CD14-positive monocyte (primary cell): ENCODE data around the gene NDST1. TPM values are rescaled to one million over a fixed set of nuclear protein-coding genes. Genes with fewer than 3 reads are reported as not detected.

Experiments
- DNase-seq, 3 donors: peaks; one replicate each; pipeline ENCODE4 v3.0.0-alpha.2; 2011 to 2022
- H2AFZ ChIP-seq: 2 replicates; pipeline ENCODE4 v1.6.0; 2012; ENCODE audit warnings: mild to moderate bottlenecking, low read depth, low read length, inconsistent platforms; ENCODE audit not compliant: insufficient read depth, poor library complexity, severe bottlenecking
- H3K27ac ChIP-seq, 2 donors: 1 replicate in 1 of 2; 2 replicates in 1 of 2; pipeline ENCODE4 v1.5.1; 2012 to 2013; ENCODE audit warnings: low read length in 2 of 2, control low read depth in 1 of 2, inconsistent platforms in 1 of 2, low read depth in 1 of 2, mild to moderate bottlenecking in 1 of 2
- H3K27me3 ChIP-seq, 2 donors: one replicate each; pipeline versions ENCODE4 v1.6.0 to v1.6.1; 2011 to 2013; ENCODE audit warnings: low read length in 2 of 2; ENCODE audit not compliant: control insufficient read depth in 2 of 2, insufficient read depth in 2 of 2
- H3K36me3 ChIP-seq, 2 donors: replicated peaks in 1 of 2; 1 replicate in 1 of 2; 2 replicates in 1 of 2; pipeline versions ENCODE4 v1.5.1 to v1.6.1; 2012 to 2013; ENCODE audit warnings: low read length in 2 of 2, control low read depth in 1 of 2, inconsistent platforms in 1 of 2, mild to moderate bottlenecking in 1 of 2; ENCODE audit not compliant: insufficient read depth in 2 of 2, control insufficient read depth in 1 of 2
- H3K4me1 ChIP-seq, 2 donors: 1 replicate in 1 of 2; 2 replicates in 1 of 2; pipeline versions ENCODE4 v1.5.1 to v1.6.1; 2012 to 2013; ENCODE audit warnings: low read length in 2 of 2, control low read depth in 1 of 2, inconsistent platforms in 1 of 2, mild to moderate bottlenecking in 1 of 2, moderate library complexity in 1 of 2; ENCODE audit not compliant: insufficient read depth in 2 of 2, control insufficient read depth in 1 of 2
- H3K4me2 ChIP-seq: replicated peaks from 2 replicates; pipeline ENCODE3; 2012; ENCODE audit warnings: low read length, moderate library complexity, mild to moderate bottlenecking; ENCODE audit not compliant: poor library complexity, severe bottlenecking; ENCODE audit errors: extremely low read depth
- H3K4me3 ChIP-seq, 3 experiments: fragments of 200-600 bp in 1 of 3; sonication (generic) in 1 of 3; replicated peaks in 1 of 3; 1 replicate in 2 of 3; 2 replicates in 1 of 3; pipeline ENCODE4 v1.5.1; 2011 to 2013; ENCODE audit warnings: low read length in 3 of 3, mild to moderate bottlenecking in 3 of 3, control low read depth in 2 of 3, low read depth in 2 of 3, inconsistent platforms in 1 of 3, moderate library complexity in 1 of 3
- H3K79me2 ChIP-seq: 2 replicates; pipeline ENCODE4 v1.6.0; 2012; ENCODE audit warnings: mild to moderate bottlenecking, control low read depth, inconsistent platforms, low read length, moderate library complexity; ENCODE audit not compliant: insufficient read depth
- H3K9ac ChIP-seq: 2 replicates; pipeline ENCODE4 v1.6.0; 2017; ENCODE audit warnings: low read length, mild to moderate bottlenecking; ENCODE audit not compliant: insufficient read depth, poor library complexity, severe bottlenecking
- H3K9me3 ChIP-seq, 2 donors: replicated peaks in 1 of 2; 1 replicate in 1 of 2; 2 replicates in 1 of 2; pipeline versions ENCODE4 v1.5.1 to v1.6.1; 2012 to 2013; ENCODE audit warnings: low read length in 2 of 2, control low read depth in 1 of 2; ENCODE audit not compliant: control insufficient read depth in 1 of 2, insufficient read depth in 1 of 2
- H4K20me1 ChIP-seq: 2 replicates; pipeline ENCODE4 v1.6.0; 2012; ENCODE audit warnings: mild to moderate bottlenecking, low read length, control low read depth, moderate library complexity; ENCODE audit not compliant: insufficient read depth
- H3K27ac Mint-ChIP-seq, 7 donors: one replicate each; pipeline ENCODE4 v1.8.0; 2020; ENCODE audit warnings: mild to moderate bottlenecking in 7 of 7, mixed read lengths in 7 of 7, moderate library complexity in 6 of 7, inconsistent platforms in 2 of 7
- H3K27me3 Mint-ChIP-seq, 3 donors: one replicate each; pipeline ENCODE4 v1.8.0; 2021 to 2022; ENCODE audit warnings: low read depth in 3 of 3, mild to moderate bottlenecking in 3 of 3, mixed read lengths in 3 of 3, moderate library complexity in 3 of 3, inconsistent platforms in 1 of 3
- H3K36me3 Mint-ChIP-seq, 2 donors: one replicate each; pipeline ENCODE4 v1.8.0; 2020; ENCODE audit warnings: mixed read lengths in 2 of 2, inconsistent platforms in 1 of 2, mild to moderate bottlenecking in 1 of 2
- H3K4me1 Mint-ChIP-seq: one replicate; pipeline ENCODE4 v1.8.0; 2020; ENCODE audit warnings: mild to moderate bottlenecking, mixed read lengths
- H3K4me3 Mint-ChIP-seq, 2 donors: one replicate each; pipeline ENCODE4 v1.8.0; 2020; ENCODE audit warnings: mild to moderate bottlenecking in 2 of 2, mixed read lengths in 2 of 2, moderate library complexity in 1 of 2
- H3K9me3 Mint-ChIP-seq, 7 donors: one replicate each; pipeline ENCODE4 v1.8.0; 2020 to 2022; ENCODE audit warnings: mixed read lengths in 7 of 7, mild to moderate bottlenecking in 6 of 7, moderate library complexity in 6 of 7, inconsistent platforms in 2 of 7
- WGBS: methylation state at CpG from one replicate; pipeline ENCODE4 v1.1.5; 2013; ENCODE audit warnings: missing lambda C conversion rate; ENCODE audit not compliant: insufficient coverage; 5-methylcytosine and 5-hydroxymethylcytosine counted together
- intact Hi-C, 2 donors: fragments of 100-400 bp; cut with micrococcal nuclease; formaldehyde crosslinking; loops; one replicate each; pipeline versions ENCODE4 v1.15.0 to v1.15.1; 2023
- polyA plus RNA-seq, 3 donors: library from polyadenylated mRNA; depleted of rRNA in 1 of 3; unstranded in 2 of 3; stranded (reverse) in 1 of 3; fragments of 300-500 nt in 2 of 3; fragments of >200 nt in 1 of 3; fragmentation: Illumina TruSeq in 2 of 3; gene quantifications; 1 replicate in 2 of 3; 2 replicates in 1 of 3; pipeline ENCODE4 v1.2.3, GENCODE V29; 2012 to 2021
- TF ChIP-seq, protein P1 (sequence below): fragments of 200-600 bp; IDR thresholded peaks from one replicate; pipeline ENCODE4 v1.8.0; 2022; ENCODE audit warnings: antibody characterized with exemption, mild to moderate bottlenecking

Gene NDST1
- polyA plus RNA-seq, 3 donors = 7.0 to 18.9 (median 7.5) TPM

DNA sequence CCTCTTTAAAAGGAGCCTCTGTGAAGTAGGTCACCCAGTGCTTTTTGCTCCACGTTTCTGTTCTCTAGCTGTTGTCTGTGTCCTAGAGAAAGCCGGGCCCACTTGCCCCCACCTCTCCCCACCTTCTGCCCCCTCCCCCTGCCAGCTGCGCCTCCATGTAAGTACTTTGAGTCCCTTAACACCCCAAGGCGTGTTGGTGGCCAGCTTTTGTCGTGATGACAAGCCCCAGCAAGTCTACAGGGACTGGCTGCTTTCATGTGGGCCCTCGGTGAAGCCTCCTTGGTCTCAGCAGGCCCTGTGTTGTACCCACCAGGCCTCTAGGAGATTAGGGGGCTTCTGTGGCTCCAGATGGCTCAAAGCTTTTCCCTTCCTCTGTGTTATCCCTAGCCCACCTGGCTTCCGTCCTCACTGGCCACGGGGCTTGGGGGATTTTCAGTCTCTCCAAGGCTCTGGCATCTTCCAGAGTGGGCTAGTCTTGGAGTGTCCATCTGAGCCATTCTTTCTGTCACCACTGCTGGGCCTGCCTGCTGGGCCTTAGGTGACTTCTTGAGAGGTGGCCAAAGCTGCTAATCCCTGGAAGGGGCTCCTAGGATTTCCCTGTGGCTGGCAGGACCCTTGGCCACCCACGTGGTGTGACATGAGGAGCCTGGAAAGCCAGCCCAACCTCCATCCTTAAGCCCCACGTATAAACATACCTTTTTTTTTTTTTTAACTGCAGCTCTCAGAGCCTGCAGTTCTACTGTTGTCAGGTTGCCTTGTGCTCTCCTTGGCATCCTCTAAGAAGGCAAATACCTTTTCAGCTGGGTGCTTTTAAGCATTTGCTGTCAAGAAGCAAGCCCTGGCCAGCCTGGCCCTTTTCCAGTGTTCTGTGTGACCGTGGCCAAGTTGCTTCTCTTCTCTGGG is 1.1 kb upstream of the NDST1 start:
- peaks cover 100% of the 10 kb centered on the region for H4K20me1 ChIP-seq

DNA sequence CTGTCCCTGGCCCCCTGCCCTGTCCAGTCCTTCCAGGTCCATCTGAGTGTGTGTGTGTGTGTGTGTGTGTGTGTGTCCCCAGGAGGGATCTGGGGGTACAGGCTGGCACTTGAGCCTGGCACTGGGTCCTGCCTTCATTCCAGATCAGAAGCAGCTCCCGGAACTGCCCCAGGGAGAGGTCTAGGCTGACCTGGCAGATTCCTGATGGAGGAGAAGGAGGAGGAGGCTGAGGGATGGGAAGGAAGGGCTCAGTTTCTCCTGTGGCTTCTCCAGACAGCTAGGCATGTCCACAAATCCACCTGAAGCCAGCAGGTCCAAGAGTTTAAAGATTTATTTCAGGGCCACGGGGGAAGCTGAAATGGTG is 328 bp downstream of the NDST1 start:
- H3K27ac Mint-ChIP-seq = peak overlapping the region; percentile 13 to 86 (median 61)
- peak overlapping the region in 1 of 2 donors; percentile 15 for H3K27ac ChIP-seq
- peaks cover 100% of the 10 kb centered on the region for H4K20me1 ChIP-seq
- TF ChIP-seq, protein P1, sequence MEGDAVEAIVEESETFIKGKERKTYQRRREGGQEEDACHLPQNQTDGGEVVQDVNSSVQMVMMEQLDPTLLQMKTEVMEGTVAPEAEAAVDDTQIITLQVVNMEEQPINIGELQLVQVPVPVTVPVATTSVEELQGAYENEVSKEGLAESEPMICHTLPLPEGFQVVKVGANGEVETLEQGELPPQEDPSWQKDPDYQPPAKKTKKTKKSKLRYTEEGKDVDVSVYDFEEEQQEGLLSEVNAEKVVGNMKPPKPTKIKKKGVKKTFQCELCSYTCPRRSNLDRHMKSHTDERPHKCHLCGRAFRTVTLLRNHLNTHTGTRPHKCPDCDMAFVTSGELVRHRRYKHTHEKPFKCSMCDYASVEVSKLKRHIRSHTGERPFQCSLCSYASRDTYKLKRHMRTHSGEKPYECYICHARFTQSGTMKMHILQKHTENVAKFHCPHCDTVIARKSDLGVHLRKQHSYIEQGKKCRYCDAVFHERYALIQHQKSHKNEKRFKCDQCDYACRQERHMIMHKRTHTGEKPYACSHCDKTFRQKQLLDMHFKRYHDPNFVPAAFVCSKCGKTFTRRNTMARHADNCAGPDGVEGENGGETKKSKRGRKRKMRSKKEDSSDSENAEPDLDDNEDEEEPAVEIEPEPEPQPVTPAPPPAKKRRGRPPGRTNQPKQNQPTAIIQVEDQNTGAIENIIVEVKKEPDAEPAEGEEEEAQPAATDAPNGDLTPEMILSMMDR = no peak
- DNase-seq = no peak
- H3K4me1 ChIP-seq = peaks cover 31 to 32% of the 10 kb centered on the region in 2 donors
- no peaks in the 10 kb centered on the region for H3K36me3 ChIP-seq
- H3K4me2 ChIP-seq = no peak overlapping the region
- intact Hi-C loops = no loop called here
- peaks cover 0 to 2% (median 0%) of the 10 kb centered on the region in 7 donors for H3K9me3 Mint-ChIP-seq
- no peaks in the 10 kb centered on the region for H3K9me3 ChIP-seq
- WGBS = 94% methylated on average over 2 of the region's 2 CpGs
- H3K36me3 Mint-ChIP-seq = peaks cover 14 to 22% of the 10 kb centered on the region in 2 donors
- peaks cover 0 to 3% (median 0%) of the 10 kb centered on the region in 3 donors for H3K27me3 Mint-ChIP-seq
- H3K4me3 ChIP-seq = no peak overlapping the region
- no peak overlapping the region for H3K4me3 Mint-ChIP-seq
- H3K4me1 Mint-ChIP-seq = peaks cover 58% of the 10 kb centered on the region
- H3K79me2 ChIP-seq = peaks cover 97% of the 10 kb centered on the region
- no peaks in the 10 kb centered on the region for H3K27me3 ChIP-seq
- H3K9ac ChIP-seq = no peak overlapping the region
- no peak overlapping the region for H2AFZ ChIP-seq

More for the DNA sequence above, 1.1 kb upstream of the NDST1 start:
- no peak overlapping the region for H3K4me3 ChIP-seq
- no peak overlapping the region for H3K9ac ChIP-seq
- H3K27me3 ChIP-seq = no peaks in the 10 kb centered on the region
- H3K9me3 Mint-ChIP-seq = peaks cover 0 to 2% (median 0%) of the 10 kb centered on the region in 7 donors
- 87% methylated on average over 5 of the region's 11 CpGs for WGBS
- H3K27ac ChIP-seq = no peak overlapping the region
- no peak overlapping the region for H3K4me3 Mint-ChIP-seq
- intact Hi-C loops = no loop called here
- TF ChIP-seq, protein P1 = no peak
- peak overlapping the region in 2 of 7 donors; percentile 68 to 77 for H3K27ac Mint-ChIP-seq
- H3K9me3 ChIP-seq = no peaks in the 10 kb centered on the region
- H3K4me2 ChIP-seq = no peak overlapping the region
- H2AFZ ChIP-seq = no peak overlapping the region
- H3K36me3 Mint-ChIP-seq = peaks cover 15 to 22% of the 10 kb centered on the region in 2 donors
- peaks cover 54% of the 10 kb centered on the region for H3K4me1 Mint-ChIP-seq
- peaks cover 23 to 28% of the 10 kb centered on the region in 2 donors for H3K4me1 ChIP-seq
- H3K36me3 ChIP-seq = no peaks in the 10 kb centered on the region
- DNase-seq = no peak
- peaks cover 0 to 3% (median 0%) of the 10 kb centered on the region in 3 donors for H3K27me3 Mint-ChIP-seq
- peaks cover 98% of the 10 kb centered on the region for H3K79me2 ChIP-seq
